ENCODE data around the gene POSTN. TPM values are rescaled to one million over a fixed set of nuclear protein-coding genes. Genes with fewer than 3 reads are reported as not detected.

Gene POSTN, protein sequence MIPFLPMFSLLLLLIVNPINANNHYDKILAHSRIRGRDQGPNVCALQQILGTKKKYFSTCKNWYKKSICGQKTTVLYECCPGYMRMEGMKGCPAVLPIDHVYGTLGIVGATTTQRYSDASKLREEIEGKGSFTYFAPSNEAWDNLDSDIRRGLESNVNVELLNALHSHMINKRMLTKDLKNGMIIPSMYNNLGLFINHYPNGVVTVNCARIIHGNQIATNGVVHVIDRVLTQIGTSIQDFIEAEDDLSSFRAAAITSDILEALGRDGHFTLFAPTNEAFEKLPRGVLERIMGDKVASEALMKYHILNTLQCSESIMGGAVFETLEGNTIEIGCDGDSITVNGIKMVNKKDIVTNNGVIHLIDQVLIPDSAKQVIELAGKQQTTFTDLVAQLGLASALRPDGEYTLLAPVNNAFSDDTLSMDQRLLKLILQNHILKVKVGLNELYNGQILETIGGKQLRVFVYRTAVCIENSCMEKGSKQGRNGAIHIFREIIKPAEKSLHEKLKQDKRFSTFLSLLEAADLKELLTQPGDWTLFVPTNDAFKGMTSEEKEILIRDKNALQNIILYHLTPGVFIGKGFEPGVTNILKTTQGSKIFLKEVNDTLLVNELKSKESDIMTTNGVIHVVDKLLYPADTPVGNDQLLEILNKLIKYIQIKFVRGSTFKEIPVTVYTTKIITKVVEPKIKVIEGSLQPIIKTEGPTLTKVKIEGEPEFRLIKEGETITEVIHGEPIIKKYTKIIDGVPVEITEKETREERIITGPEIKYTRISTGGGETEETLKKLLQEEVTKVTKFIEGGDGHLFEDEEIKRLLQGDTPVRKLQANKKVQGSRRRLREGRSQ
- 100 to 1,000 TPM; 164 to 230 TPM for total RNA-seq
- 10 to 100 TPM; 32.0 to 74.7 TPM for polyA plus RNA-seq (ENCODE audit: insufficient read length in 2 of 2)
- long read RNA-seq, donor 1, partial matches to known transcripts: 0 of 12 reads
- long read RNA-seq, donor 1, other reads (novel, unspliced or antisense): 0 of 12 reads
- long read RNA-seq, donor 2: 0 reads
- long read RNA-seq, donor 3, partial matches to known transcripts: 0 of 1 reads
- long read RNA-seq, donor 3, other reads (novel, unspliced or antisense): 0 of 1 reads
- long read RNA-seq, donor 4, transcript POSTN-201 (21 exons, 3,071 nt): minor isoform, 10 of 133 reads
- long read RNA-seq, donor 4, transcript POSTN-203 (23 exons, 3,373 nt): major isoform, 16 of 133 reads
- long read RNA-seq, donor 4, transcript POSTN-202 (22 exons, 3,196 nt): minor isoform, 12 of 133 reads
- long read RNA-seq, donor 4, transcript POSTN-207 (2 exons, 1,159 nt): minor isoform, 11 of 133 reads
- long read RNA-seq, donor 4, partial matches to known transcripts: 67 of 133 reads
- long read RNA-seq, donor 4, other reads (novel, unspliced or antisense): 0 of 133 reads

DNA sequence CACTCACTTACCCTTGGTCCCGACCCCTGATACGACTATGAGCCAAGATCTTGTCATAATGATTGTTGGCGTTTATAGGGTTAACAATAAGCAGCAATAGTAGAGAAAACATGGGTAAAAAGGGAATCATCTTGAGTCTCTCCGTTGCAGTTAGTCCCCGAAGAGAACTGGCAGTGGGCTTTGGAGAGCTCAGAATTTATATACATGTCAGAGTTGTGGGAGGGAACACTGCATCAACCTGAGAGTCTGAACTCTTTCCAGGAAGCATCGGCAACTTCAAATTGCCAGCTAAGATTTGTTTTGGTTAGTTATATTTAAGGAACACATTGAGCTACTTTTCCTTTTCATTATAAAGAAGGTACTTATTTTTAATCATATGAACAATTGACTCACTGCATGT lies at the start of gene POSTN:
Gene POSTN, minus strand, starts transcription at position 172 of the 400 bp plus-strand sequence. Its CDS starts 42 bp downstream, at position 130.
- WGBS (ENCODE audit: insufficient coverage): 22% methylated on average over 3 of the region's 6 CpGs
- Histone ChIP-seq H3K27me3 (ENCODE audit: control insufficient read depth, insufficient read depth, low read length) (no peaks in the 10 kb centered on the region), H3K27ac (ENCODE audit: low read depth, low read length) (no peak within 1 kb of the TSS), H3K4me1 (ENCODE audit: control insufficient read depth, insufficient read depth, low read length) (no peaks in the 10 kb centered on the region), H3K9me3 (ENCODE audit: control insufficient read depth, insufficient read depth, low read length) (no peaks in the 10 kb centered on the region), H3K4me3 (ENCODE audit: low read depth, low read length) (peak within 1 kb of the TSS; percentile 19), H3K36me3 (ENCODE audit: control insufficient read depth, insufficient read depth, low read length) (no peaks in the 10 kb centered on the region)
- DNase-seq (ENCODE audit: low read depth in 4 of 6, low spot score in 6 of 6): peak in 2 of 6 donors; percentile 28 to 47

DNA sequence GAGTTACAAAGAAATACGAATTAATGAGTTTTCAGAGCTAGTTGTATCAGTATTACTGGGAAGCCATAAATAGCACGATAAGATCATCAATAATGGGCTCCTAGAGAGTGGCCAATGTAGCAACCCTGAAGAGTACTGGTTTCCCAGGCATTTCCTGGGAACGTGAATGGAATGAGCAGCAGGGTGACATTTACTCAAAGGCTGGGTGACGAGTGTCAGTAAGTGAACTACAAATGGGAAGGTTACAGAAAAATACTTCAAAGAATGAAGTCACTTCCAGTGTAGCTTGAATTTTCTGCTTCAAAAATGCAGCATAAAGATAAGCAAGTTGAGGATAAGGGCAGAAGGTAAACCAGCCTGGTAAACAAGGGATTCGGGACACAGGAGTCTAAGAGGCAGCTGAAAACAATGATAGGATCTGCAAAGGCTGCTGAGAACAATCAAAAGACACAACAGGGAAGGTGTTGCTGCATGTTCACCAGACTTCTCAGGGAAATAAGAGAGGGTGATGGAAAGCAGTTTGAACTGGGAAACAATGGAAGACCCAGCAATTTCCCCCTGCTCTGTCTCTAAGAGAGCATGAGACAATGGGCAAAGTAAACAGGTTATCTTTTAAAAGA lies 48.6 kb upstream of the POSTN start:
- no peak overlapping the region for H3K4me3 ChIP-seq (ENCODE audit: low read depth, low read length)
- DNase-seq (ENCODE audit: low read depth in 4 of 6, low spot score in 6 of 6): peak in 2 of 6 donors; percentile 31 to 64
- H3K27ac ChIP-seq (ENCODE audit: low read depth, low read length): no peak overlapping the region
- H3K4me1 ChIP-seq (ENCODE audit: control insufficient read depth, insufficient read depth, low read length): no peaks in the 10 kb centered on the region
- no peaks in the 10 kb centered on the region for H3K27me3 ChIP-seq (ENCODE audit: control insufficient read depth, insufficient read depth, low read length)
- 19% methylated on average over 4 of the region's 5 CpGs for WGBS (ENCODE audit: insufficient coverage)
- no peaks in the 10 kb centered on the region for H3K9me3 ChIP-seq (ENCODE audit: control insufficient read depth, insufficient read depth, low read length)
- no peaks in the 10 kb centered on the region for H3K36me3 ChIP-seq (ENCODE audit: control insufficient read depth, insufficient read depth, low read length)

DNA sequence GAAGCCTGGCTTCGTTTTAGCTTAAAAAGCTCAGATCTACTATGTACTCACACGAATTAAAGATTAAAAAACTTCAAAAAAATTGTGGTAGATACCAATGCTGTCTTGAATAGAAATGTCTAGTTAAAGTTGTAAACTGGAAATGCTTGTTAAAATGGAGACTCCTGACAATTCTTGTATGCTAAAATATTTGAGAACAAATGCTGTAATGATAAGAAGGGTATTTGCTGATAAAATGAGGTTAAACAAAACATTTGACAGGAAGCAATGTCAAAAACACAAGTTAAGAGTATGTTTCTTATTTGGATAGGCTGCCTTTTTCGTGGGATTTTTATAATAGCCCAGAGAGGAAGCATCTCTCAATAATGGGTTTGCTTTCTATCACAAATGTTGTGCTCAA lies 48.0 kb upstream of the POSTN start:
- H3K27ac ChIP-seq (ENCODE audit: low read depth, low read length): no peak overlapping the region
- H3K9me3 ChIP-seq (ENCODE audit: control insufficient read depth, insufficient read depth, low read length): no peaks in the 10 kb centered on the region
- H3K27me3 ChIP-seq (ENCODE audit: control insufficient read depth, insufficient read depth, low read length): no peaks in the 10 kb centered on the region
- no peak for DNase-seq (ENCODE audit: low read depth in 4 of 6, low spot score in 6 of 6)
- no peak overlapping the region for H3K4me3 ChIP-seq (ENCODE audit: low read depth, low read length)
- H3K4me1 ChIP-seq (ENCODE audit: control insufficient read depth, insufficient read depth, low read length): no peaks in the 10 kb centered on the region
- WGBS (ENCODE audit: insufficient coverage): no CpG with 5 or more reads among the region's 3 CpGs
- H3K36me3 ChIP-seq (ENCODE audit: control insufficient read depth, insufficient read depth, low read length): no peaks in the 10 kb centered on the region

DNA sequence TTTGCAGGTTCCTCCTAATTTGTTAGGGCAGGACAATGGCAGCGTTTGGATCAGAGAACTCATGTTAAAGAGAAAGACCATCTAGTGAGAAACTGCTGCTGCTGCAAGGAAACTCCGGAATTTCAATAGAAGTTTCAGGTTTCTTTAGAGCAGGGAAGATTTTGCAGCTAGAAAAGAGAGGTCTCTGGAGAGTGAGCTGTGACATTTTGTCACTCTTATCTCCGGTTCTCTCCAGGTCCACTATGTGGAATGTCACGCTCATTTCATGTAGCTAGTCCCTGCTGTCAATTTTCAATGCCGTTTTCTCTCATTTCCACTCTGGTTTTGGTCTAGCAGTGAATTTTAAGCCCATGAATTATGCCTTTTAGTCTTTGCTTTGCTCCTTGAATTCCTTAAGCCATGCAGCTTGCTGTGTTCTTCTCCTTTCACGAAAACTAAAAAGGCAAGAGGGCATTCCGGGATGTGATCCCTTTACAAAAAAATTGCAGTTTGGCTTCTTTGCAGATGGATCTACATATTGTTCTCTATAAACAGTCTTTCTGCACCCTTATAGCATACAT lies 46.7 kb upstream of the POSTN start:
- H3K4me3 ChIP-seq (ENCODE audit: low read depth, low read length): no peak overlapping the region
- peak in 2 of 6 donors; percentile 41 to 45 for DNase-seq (ENCODE audit: low read depth in 4 of 6, low spot score in 6 of 6)
- H3K36me3 ChIP-seq (ENCODE audit: control insufficient read depth, insufficient read depth, low read length): no peaks in the 10 kb centered on the region
- H3K27ac ChIP-seq (ENCODE audit: low read depth, low read length): no peak overlapping the region
- H3K27me3 ChIP-seq (ENCODE audit: control insufficient read depth, insufficient read depth, low read length): no peaks in the 10 kb centered on the region
- 25% methylated on average over 5 of the region's 7 CpGs for whole genome bisulfite sequencing (ENCODE audit: insufficient coverage)
- H3K9me3 ChIP-seq (ENCODE audit: control insufficient read depth, insufficient read depth, low read length): no peaks in the 10 kb centered on the region
- H3K4me1 ChIP-seq (ENCODE audit: control insufficient read depth, insufficient read depth, low read length): no peaks in the 10 kb centered on the region

DNA sequence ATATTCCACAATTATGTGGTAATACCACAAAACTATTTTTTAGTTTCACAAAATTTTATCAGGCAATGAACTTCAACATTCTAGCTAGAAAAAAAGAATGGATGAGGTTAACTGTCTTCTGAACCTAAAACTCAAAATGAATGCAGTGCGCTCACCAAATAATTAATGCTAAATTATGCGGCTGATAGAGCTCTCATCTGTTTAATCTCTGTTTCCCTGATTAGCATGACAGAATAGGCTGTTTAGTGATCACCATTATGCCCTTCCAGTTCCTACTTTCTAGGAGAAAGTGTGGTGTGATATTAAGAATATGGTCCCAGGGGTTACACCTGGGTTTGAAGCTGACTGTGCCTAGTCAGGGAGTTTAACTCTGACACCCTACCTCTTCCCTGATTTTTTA lies 42.8 kb upstream of the POSTN start:
- H3K9me3 ChIP-seq (ENCODE audit: control insufficient read depth, insufficient read depth, low read length): no peaks in the 10 kb centered on the region
- H3K36me3 ChIP-seq (ENCODE audit: control insufficient read depth, insufficient read depth, low read length): no peaks in the 10 kb centered on the region
- H3K4me3 ChIP-seq (ENCODE audit: low read depth, low read length): no peak overlapping the region
- WGBS (ENCODE audit: insufficient coverage): no CpG with 5 or more reads among the region's 2 CpGs
- peak in 1 of 6 donors; percentile 20 for DNase-seq (ENCODE audit: low read depth in 4 of 6, low spot score in 6 of 6)
- H3K27ac ChIP-seq (ENCODE audit: low read depth, low read length): no peak overlapping the region
- H3K4me1 ChIP-seq (ENCODE audit: control insufficient read depth, insufficient read depth, low read length): no peaks in the 10 kb centered on the region
- H3K27me3 ChIP-seq (ENCODE audit: control insufficient read depth, insufficient read depth, low read length): no peaks in the 10 kb centered on the region

DNA sequence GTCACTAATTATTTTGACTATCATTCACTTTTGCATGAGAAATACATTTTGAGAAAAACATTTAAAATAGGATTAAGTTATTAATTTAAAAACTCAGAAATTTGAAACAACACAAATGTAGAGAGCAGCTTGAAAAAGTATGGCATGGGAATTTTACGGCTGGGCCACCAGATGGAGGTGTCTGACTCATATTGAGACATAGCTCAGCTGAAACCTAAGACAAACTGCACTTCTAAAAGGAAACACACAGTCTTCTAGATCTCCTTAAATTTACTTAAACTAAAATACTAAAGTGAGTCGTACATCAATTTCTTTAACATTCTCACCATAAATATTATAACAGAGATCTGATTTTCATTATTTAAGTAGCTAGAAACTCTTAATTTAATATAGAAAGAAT lies 41.9 kb upstream of the POSTN start:
- no peaks in the 10 kb centered on the region for H3K9me3 ChIP-seq (ENCODE audit: control insufficient read depth, insufficient read depth, low read length)
- no peak overlapping the region for H3K27ac ChIP-seq (ENCODE audit: low read depth, low read length)
- no peak overlapping the region for H3K4me3 ChIP-seq (ENCODE audit: low read depth, low read length)
- H3K36me3 ChIP-seq (ENCODE audit: control insufficient read depth, insufficient read depth, low read length): no peaks in the 10 kb centered on the region
- WGBS (ENCODE audit: insufficient coverage): no CpG with 5 or more reads among the region's 2 CpGs
- peak in 3 of 6 donors; percentile 10 to 80 (median 71) for DNase-seq (ENCODE audit: low read depth in 4 of 6, low spot score in 6 of 6)
- H3K4me1 ChIP-seq (ENCODE audit: control insufficient read depth, insufficient read depth, low read length): no peaks in the 10 kb centered on the region
- H3K27me3 ChIP-seq (ENCODE audit: control insufficient read depth, insufficient read depth, low read length): no peaks in the 10 kb centered on the region

DNA sequence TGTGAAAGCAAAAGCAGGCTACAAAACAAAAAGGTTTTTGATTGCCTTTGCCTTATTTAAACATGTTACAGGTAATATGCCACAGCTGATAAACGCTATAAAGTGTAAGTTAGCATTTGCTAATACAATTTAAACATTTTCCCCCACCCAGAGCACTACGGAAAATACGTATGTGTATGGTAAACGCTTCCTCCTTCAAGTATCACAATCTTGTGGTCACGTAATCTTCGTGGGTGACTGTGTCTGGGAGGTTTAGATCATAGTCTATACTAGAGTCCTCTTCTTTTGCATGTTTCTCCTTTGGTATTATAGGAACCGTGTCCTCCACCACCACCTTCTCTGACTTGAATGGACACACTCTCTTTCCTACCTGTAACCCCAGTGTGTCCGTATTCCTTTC lies 38.1 kb upstream of the POSTN start:
- Histone ChIP-seq H3K27me3 (ENCODE audit: control insufficient read depth, insufficient read depth, low read length) (no peaks in the 10 kb centered on the region), H3K4me3 (ENCODE audit: low read depth, low read length) (no peak overlapping the region), H3K27ac (ENCODE audit: low read depth, low read length) (no peak overlapping the region), H3K9me3 (ENCODE audit: control insufficient read depth, insufficient read depth, low read length) (no peaks in the 10 kb centered on the region), H3K4me1 (ENCODE audit: control insufficient read depth, insufficient read depth, low read length) (no peaks in the 10 kb centered on the region), H3K36me3 (ENCODE audit: control insufficient read depth, insufficient read depth, low read length) (no peaks in the 10 kb centered on the region)
- WGBS (ENCODE audit: insufficient coverage): 91% methylated on average over 2 of the region's 8 CpGs
- no peak for DNase-seq (ENCODE audit: low read depth in 4 of 6, low spot score in 6 of 6)

DNA sequence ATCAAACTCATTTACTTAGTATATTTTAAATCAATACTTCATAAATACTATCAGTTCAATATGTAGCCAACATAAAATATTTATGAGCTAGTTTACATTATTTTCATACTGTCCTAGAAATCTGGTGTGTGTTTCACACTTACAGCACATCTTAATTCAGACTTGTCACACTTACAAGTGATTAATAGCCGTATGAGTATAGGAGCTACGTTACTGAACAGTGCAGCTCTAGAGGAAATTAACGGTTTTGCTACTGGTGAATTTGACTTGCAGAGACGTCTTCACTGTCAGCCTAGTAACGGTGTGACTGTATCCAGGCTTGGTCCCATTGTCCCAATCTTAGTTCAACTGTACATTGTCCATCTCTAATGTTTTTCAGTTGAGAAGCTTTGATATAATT lies 33.7 kb upstream of the POSTN start:
- H3K36me3 ChIP-seq (ENCODE audit: control insufficient read depth, insufficient read depth, low read length): no peaks in the 10 kb centered on the region
- no peaks in the 10 kb centered on the region for H3K9me3 ChIP-seq (ENCODE audit: control insufficient read depth, insufficient read depth, low read length)
- H3K27ac ChIP-seq (ENCODE audit: low read depth, low read length): no peak overlapping the region
- no peaks in the 10 kb centered on the region for H3K4me1 ChIP-seq (ENCODE audit: control insufficient read depth, insufficient read depth, low read length)
- 32% methylated on average over 3 of the region's 5 CpGs for WGBS (ENCODE audit: insufficient coverage)
- no peak overlapping the region for H3K4me3 ChIP-seq (ENCODE audit: low read depth, low read length)
- no peak for DNase-seq (ENCODE audit: low read depth in 4 of 6, low spot score in 6 of 6)
- H3K27me3 ChIP-seq (ENCODE audit: control insufficient read depth, insufficient read depth, low read length): no peaks in the 10 kb centered on the region

Measured in spinal cord (tissue), 10 donors.